CD8-positive, alpha-beta memory T cell (primary cell): Measurements from ENCODE around the gene OGG1. TPM values are rescaled to one million over a fixed set of nuclear protein-coding genes. Genes with fewer than 3 reads are reported as not detected.

Experiments
- CTCF ChIA-PET: fragments of 350-600 bp; sonication (Branson Sonifier 250); formaldehyde crosslinking; loops from one replicate; lab custom pipeline; 2021; ENCODE audit warnings: antibody characterized with exemption; lab: Charles Lee
- POLR2A ChIA-PET: fragments of 350-600 bp; sonication (Branson Sonifier 250); formaldehyde crosslinking; loops from one replicate; lab custom pipeline; 2021; ENCODE audit warnings: antibody characterized with exemption; lab: Charles Lee
- DNase-seq, 5 donors: peaks; one replicate each; pipeline versions ENCODE4 v3.0.0 to v3.0.0-alpha.2; 2020 to 2022; ENCODE audit warnings: mixed read lengths in 1 of 5
- H3K27ac ChIP-seq: one replicate; pipeline ENCODE4 v1.7.0; 2013; ENCODE audit warnings: low read depth, mild to moderate bottlenecking, low read length, moderate library complexity
- H3K27me3 ChIP-seq: 2 replicates; pipeline ENCODE4 v1.7.0; 2013; ENCODE audit warnings: low read length, mild to moderate bottlenecking; ENCODE audit not compliant: insufficient read depth, poor library complexity, severe bottlenecking
- H3K36me3 ChIP-seq: 2 replicates; pipeline ENCODE4 v1.7.0; 2013; ENCODE audit warnings: mild to moderate bottlenecking, low read length, moderate library complexity; ENCODE audit not compliant: insufficient read depth
- H3K4me1 ChIP-seq: 2 replicates; pipeline ENCODE4 v1.7.0; 2013; ENCODE audit warnings: mild to moderate bottlenecking, low read length, moderate library complexity; ENCODE audit not compliant: insufficient read depth
- H3K4me3 ChIP-seq: 2 replicates; pipeline ENCODE4 v1.7.0; 2013; ENCODE audit warnings: mild to moderate bottlenecking, low read length
- H3K9me3 ChIP-seq: 2 replicates; pipeline ENCODE4 v1.7.0; 2013; ENCODE audit warnings: mild to moderate bottlenecking, low read length
- H3K27ac Mint-ChIP-seq, 8 donors: one replicate each; pipeline ENCODE4 v1.8.0; 2020 to 2021; ENCODE audit warnings: mixed read lengths in 8 of 8, mild to moderate bottlenecking in 6 of 8, inconsistent platforms in 3 of 8, moderate library complexity in 3 of 8
- H3K27me3 Mint-ChIP-seq, 2 donors: one replicate each; pipeline ENCODE4 v1.8.0; 2020 to 2021; ENCODE audit warnings: mixed read lengths in 2 of 2, mild to moderate bottlenecking in 1 of 2, moderate library complexity in 1 of 2
- H3K36me3 Mint-ChIP-seq, 3 donors: one replicate each; pipeline ENCODE4 v1.8.0; 2020 to 2021; ENCODE audit warnings: mixed read lengths in 3 of 3, inconsistent platforms in 1 of 3, mild to moderate bottlenecking in 1 of 3
- H3K4me1 Mint-ChIP-seq, 3 donors: one replicate each; pipeline ENCODE4 v1.8.0; 2020 to 2021; ENCODE audit warnings: mixed read lengths in 3 of 3, inconsistent platforms in 1 of 3, mild to moderate bottlenecking in 1 of 3
- H3K4me3 Mint-ChIP-seq, 7 donors: one replicate each; pipeline ENCODE4 v1.8.0; 2020 to 2021; ENCODE audit warnings: mixed read lengths in 7 of 7, mild to moderate bottlenecking in 6 of 7, moderate library complexity in 4 of 7, inconsistent platforms in 2 of 7
- H3K9me3 Mint-ChIP-seq, 5 donors: one replicate each; pipeline ENCODE4 v1.8.0; 2020 to 2022; ENCODE audit warnings: mixed read lengths in 5 of 5, mild to moderate bottlenecking in 3 of 5, moderate library complexity in 2 of 5, inconsistent platforms in 1 of 5
- polyA plus RNA-seq: library from polyadenylated mRNA; unstranded; fragments of 300-500 nt; fragmentation: Illumina TruSeq; gene quantifications from one replicate; pipeline ENCODE4 v1.2.3, GENCODE V29; 2021
- total RNA-seq, 2 experiments: library from RNA; stranded (reverse); gene quantifications; one replicate each; pipeline ENCODE4 v1.2.3, GENCODE V29; 2021

Gene OGG1
- total and polyA plus RNA-seq, 3 experiments from 2014 or later: 25.8 to 32.1 (median 30.5) TPM

- Mint-ChIP-seq H3K27ac (peak overlapping the region in 3 of 8 donors; percentile 6 to 54 (median 38)), H3K4me1 (peaks cover 38 to 50% (median 48%) of the 10 kb centered on the region in 3 donors), H3K27me3 (no peaks in the 10 kb centered on the region), H3K36me3 (peaks cover 6 to 66% (median 11%) of the 10 kb centered on the region in 3 donors), H3K9me3 (no peaks in the 10 kb centered on the region), H3K4me3 (no peak overlapping the region)
- no peak overlapping the region for H3K4me3 ChIP-seq
- H3K9me3 ChIP-seq: no peaks in the 10 kb centered on the region
- ChIA-PET POLR2A (interaction anchor here (0.7 to 1.4 kb wide), 2 partner anchors 10 to 354 kb away, joined by 3 to 8 read pairs; no protein-coding TSS in a partner anchor), CTCF (interaction anchor here (1.4 to 2.3 kb wide), 2 partner anchors 13 to 98 kb away, joined by 4 to 6 read pairs; partner anchors contain the start of genes ARPC4 and TADA3)
- peaks cover 44% of the 10 kb centered on the region for H3K36me3 ChIP-seq
- no peaks in the 10 kb centered on the region for H3K27me3 ChIP-seq
- DNase-seq: no peak
- no peak overlapping the region for H3K27ac ChIP-seq
- peaks cover 28% of the 10 kb centered on the region for H3K4me1 ChIP-seq
These were observed 56.4 kb downstream of the OGG1 start for GRCh38 chr3:9806137-9806536.

Other genes starting within 250 kb of the OGG1 start
- not detected for gene LHFPL4, start 196.1 kb upstream of the OGG1 start, total RNA-seq
- 0.05 TPM for gene LHFPL4, start 196.1 kb upstream of the OGG1 start, polyA plus RNA-seq
- gene MTMR14, start 100.4 kb upstream of the OGG1 start, total RNA-seq: 10 to 100 TPM; 53.1 to 54.3 TPM
- gene MTMR14, start 100.4 kb upstream of the OGG1 start, polyA plus RNA-seq: 62.9 TPM
- under 1 TPM in 1 of 2 experiments, not detected in 1; 0.16 TPM for gene CPNE9, start 46.1 kb upstream of the OGG1 start, total RNA-seq
- not detected for gene CPNE9, start 46.1 kb upstream of the OGG1 start, polyA plus RNA-seq
- 10 to 100 TPM; 46.8 to 50.2 TPM for gene BRPF1, start 18.2 kb upstream of the OGG1 start, total RNA-seq
- 27.0 TPM for gene BRPF1, start 18.2 kb upstream of the OGG1 start, polyA plus RNA-seq
- gene CAMK1, start 20.0 kb downstream of the OGG1 start, total RNA-seq: 10 to 100 TPM; 27.0 to 27.4 TPM
- 2.9 TPM for gene CAMK1, start 20.0 kb downstream of the OGG1 start, polyA plus RNA-seq
- gene TADA3, start 42.5 kb downstream of the OGG1 start, total RNA-seq: 10 to 100 TPM; 57.0 to 58.8 TPM
- gene TADA3, start 42.5 kb downstream of the OGG1 start, polyA plus RNA-seq: 64.4 TPM
- gene ARPC4, start 43.1 kb downstream of the OGG1 start, total RNA-seq: 100 to 1,000 TPM; 309 to 319 TPM
- gene ARPC4, start 43.1 kb downstream of the OGG1 start, polyA plus RNA-seq: 277 TPM
- gene TTLL3, start 60.3 kb downstream of the OGG1 start, total RNA-seq: 10 to 100 TPM; 18.8 to 19.1 TPM
- gene TTLL3, start 60.3 kb downstream of the OGG1 start, polyA plus RNA-seq: 3.8 TPM
- gene RPUSD3, start 94.1 kb downstream of the OGG1 start, total RNA-seq: 10 to 100 TPM; 74.3 to 77.6 TPM
- 51.8 TPM for gene RPUSD3, start 94.1 kb downstream of the OGG1 start, polyA plus RNA-seq
- not detected for gene CIDEC, start 130.3 kb downstream of the OGG1 start, total RNA-seq
- gene CIDEC, start 130.3 kb downstream of the OGG1 start, polyA plus RNA-seq: not detected
- 10 to 100 TPM; 55.5 to 59.0 TPM for gene JAGN1, start 140.7 kb downstream of the OGG1 start, total RNA-seq
- gene JAGN1, start 140.7 kb downstream of the OGG1 start, polyA plus RNA-seq: 44.4 TPM
- gene IL17RE, start 152.9 kb downstream of the OGG1 start, total RNA-seq: 1 to 10 TPM in 1 of 2 experiments, under 1 TPM in 1; 0.47 to 1.2 TPM
- gene IL17RE, start 152.9 kb downstream of the OGG1 start, polyA plus RNA-seq: 1.2 TPM
- under 1 TPM; 0.20 to 0.31 TPM for gene IL17RC, start 167.1 kb downstream of the OGG1 start, total RNA-seq
- gene IL17RC, start 167.1 kb downstream of the OGG1 start, polyA plus RNA-seq: 11.0 TPM
- 10 to 100 TPM; 14.0 to 16.0 TPM for gene CRELD1, start 183.9 kb downstream of the OGG1 start, total RNA-seq
- gene CRELD1, start 183.9 kb downstream of the OGG1 start, polyA plus RNA-seq: 24.5 TPM
- 10 to 100 TPM; 12.1 to 12.3 TPM for gene PRRT3, start 202.5 kb downstream of the OGG1 start, total RNA-seq
- gene PRRT3, start 202.5 kb downstream of the OGG1 start, polyA plus RNA-seq: 5.4 TPM
- 10 to 100 TPM; 56.3 to 56.8 TPM for gene EMC3, start 236.9 kb downstream of the OGG1 start, total RNA-seq
- gene EMC3, start 236.9 kb downstream of the OGG1 start, polyA plus RNA-seq: 90.9 TPM